PFSK-1 (cell line): ENCODE results near the gene NT5DC1.

Source experiments
- FOXP2 ChIP-seq: optimal IDR thresholded peaks from 2 replicates; pipeline ENCODE3; 2011; ENCODE audit warnings: borderline replicate concordance, control low read depth, inconsistent platforms; ENCODE audit not compliant: insufficient read depth; ENCODE audit errors: extremely low read length, extremely low read depth
- POLR2AphosphoS5 ChIP-seq: IDR thresholded peaks from 2 replicates; pipeline ENCODE4 v1.6.1; 2012; ENCODE audit warnings: low read depth, mild to moderate bottlenecking, control low read depth, low read length, moderate library complexity
- REST ChIP-seq, 2 experiments: IDR thresholded peaks; 2 replicates each; pipeline versions ENCODE4 v1.6.1 to v1.8.0; 2011 to 2012; ENCODE audit warnings: low read depth in 2 of 2, low read length in 2 of 2, control low read depth in 1 of 2, inconsistent platforms in 1 of 2, mild to moderate bottlenecking in 1 of 2, moderate library complexity in 1 of 2; ENCODE audit not compliant: insufficient read depth in 1 of 2
- SIN3A ChIP-seq: IDR thresholded peaks from 2 replicates; pipeline ENCODE4 v1.6.1; 2012; ENCODE audit warnings: mild to moderate bottlenecking, low read length, moderate library complexity, borderline replicate concordance; ENCODE audit not compliant: insufficient read depth
- TAF1 ChIP-seq: IDR thresholded peaks from 2 replicates; pipeline ENCODE4 v1.6.1; 2012; ENCODE audit warnings: low read length, control low read depth, borderline replicate concordance; ENCODE audit not compliant: insufficient read depth

Gene NT5DC1

DNA sequence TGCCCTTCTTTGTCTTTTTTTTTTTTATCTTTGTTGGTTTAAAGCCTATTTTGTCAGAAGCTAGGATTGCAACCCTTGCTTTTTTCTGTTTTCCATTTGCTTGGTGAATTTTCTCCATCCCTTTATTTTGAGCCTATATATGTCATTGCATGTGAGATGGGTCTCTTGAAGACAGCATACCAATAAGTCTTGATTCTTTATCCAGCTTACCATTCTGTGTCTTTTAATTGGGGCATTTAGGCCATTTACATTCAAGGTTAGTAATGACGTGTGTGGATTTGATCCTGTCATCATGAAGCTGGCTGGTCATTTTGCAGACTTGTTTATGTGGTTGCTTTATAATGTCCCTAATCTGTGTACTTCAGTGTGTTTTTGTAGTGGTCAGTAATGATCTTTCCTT lies 162.7 kb downstream of the NT5DC1 start:
- TF ChIP-seq TAF1 (no peak), SIN3A (no peak), FOXP2 (no peak), REST (IDR thresholded peaks at IDR 0.05; ENCODE audit: insufficient read depth in 1 of 2, low read depth in 2 of 2, low read length in 2 of 2) (no peak), POLR2AphosphoS5 (no peak)

GRCh38 chr6:116265041-116265829 lies 164.6 kb downstream of the NT5DC1 start:
- TF ChIP-seq SIN3A: no peak

- TF ChIP-seq TAF1: no peak
- no peak for TF ChIP-seq SIN3A
- no peak for TF ChIP-seq FOXP2
- no peak for TF ChIP-seq REST (IDR thresholded peaks at IDR 0.05; ENCODE audit: insufficient read depth in 1 of 2, low read depth in 2 of 2, low read length in 2 of 2)
- no peak for TF ChIP-seq POLR2AphosphoS5
Measured at GRCh38 chr6:116266803-116267202, 166.2 kb downstream of the NT5DC1 start.

DNA sequence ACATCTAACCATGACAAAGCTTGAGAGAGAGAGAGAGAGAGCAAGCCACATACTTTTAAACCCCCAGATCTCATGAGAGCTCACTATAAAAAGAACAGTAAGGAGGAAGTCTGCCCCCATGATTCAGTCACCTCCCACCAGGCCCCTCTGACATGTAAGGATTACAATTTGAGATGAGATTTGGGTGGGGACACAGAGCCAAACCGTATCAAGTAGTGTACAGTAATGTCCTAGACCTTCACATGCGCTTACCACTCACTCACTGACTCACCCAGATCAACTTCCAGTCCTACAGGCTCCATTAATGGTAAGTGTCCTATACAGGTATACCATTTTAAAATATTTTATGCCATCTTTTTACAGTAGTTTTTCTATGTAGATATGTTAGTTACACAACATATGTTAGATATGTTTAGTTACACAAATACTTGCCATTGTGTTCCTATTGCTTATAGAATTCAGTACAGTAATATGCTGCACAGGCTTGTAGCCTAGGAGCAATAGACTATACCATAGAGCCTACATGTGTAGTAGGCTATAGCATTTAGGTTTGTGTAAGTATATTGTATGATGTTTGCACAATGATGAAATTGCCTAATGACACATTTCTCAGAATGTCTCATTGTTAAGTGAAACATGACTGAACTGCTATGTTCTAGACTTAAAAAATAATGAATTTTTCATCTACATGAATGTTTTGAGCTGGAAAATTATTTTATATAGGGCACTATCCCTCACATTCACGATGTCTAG lies 167.4 kb downstream of the NT5DC1 start:
- TF ChIP-seq FOXP2: no peak
- TF ChIP-seq POLR2AphosphoS5: no peak
- no peak for TF ChIP-seq SIN3A

- no peak for TF ChIP-seq POLR2AphosphoS5
- TF ChIP-seq SIN3A: no peak
- no peak for TF ChIP-seq FOXP2
- TF ChIP-seq REST (IDR thresholded peaks at IDR 0.05; ENCODE audit: insufficient read depth in 1 of 2, low read depth in 2 of 2, low read length in 2 of 2): no peak
- no peak for TF ChIP-seq TAF1
Measured at GRCh38 chr6:116268589-116269293, 168.1 kb downstream of the NT5DC1 start.
